Kidney epithelial cell (primary cell): ENCODE measurements around the gene BRD3OS. TPM values are rescaled to one million over a fixed set of nuclear protein-coding genes. Genes with fewer than 3 reads are reported as not detected.

Source experiments
- DNase-seq: peaks from one replicate; pipeline ENCODE4 v3.0.0-alpha.2; 2010; ENCODE audit warnings: low read depth
- H3K27me3 ChIP-seq: 2 replicates; pipeline ENCODE4 v1.6.0; 2011; ENCODE audit warnings: low read length; ENCODE audit not compliant: control insufficient read depth, insufficient read depth
- H3K36me3 ChIP-seq: 2 replicates; pipeline ENCODE4 v1.5.1; 2011; ENCODE audit warnings: low read length; ENCODE audit not compliant: control insufficient read depth, insufficient read depth
- H3K4me3 ChIP-seq: 2 replicates; pipeline ENCODE4 v1.5.1; 2011; ENCODE audit warnings: low read depth, mild to moderate bottlenecking, control low read depth, low read length
- CTCF ChIP-seq: IDR thresholded peaks from 2 replicates; pipeline ENCODE4 v1.5.1; 2011; ENCODE audit warnings: mild to moderate bottlenecking, moderate library complexity, low read length, control low read depth, inconsistent platforms; ENCODE audit not compliant: insufficient read depth, poor library complexity, severe bottlenecking
- total RNA-seq: library from RNA; depleted of rRNA; stranded (reverse); fragments of >200 nt; gene quantifications from 2 replicates; pipeline ENCODE4 v1.2.3, GENCODE V29; 2015

BRD3OS gene
- total RNA-seq, 1 donor from 2014 or later = 12.8 TPM

GRCh38 chr9:134025606-134026541 lies 593 bp downstream of the BRD3OS start:
- DNase-seq = no peak
- H3K27me3 ChIP-seq = no peaks in the 10 kb centered on the region
- H3K4me3 ChIP-seq = peak overlapping the region; percentile 88
- peak; percentile 29 for TF ChIP-seq CTCF
- no peaks in the 10 kb centered on the region for H3K36me3 ChIP-seq

- H3K36me3 ChIP-seq = peaks cover under 1% of the 10 kb centered on the region
- H3K27me3 ChIP-seq = no peaks in the 10 kb centered on the region
- no peak for DNase-seq
- no peak overlapping the region for H3K4me3 ChIP-seq
- no peak for TF ChIP-seq CTCF
These were observed 1.3 kb downstream of the BRD3OS start for GRCh38 chr9:134026581-134026980.

- H3K27me3 ChIP-seq = no peaks in the 10 kb centered on the region
- peaks cover 1% of the 10 kb centered on the region for H3K36me3 ChIP-seq
- no peak for TF ChIP-seq CTCF
- no peak overlapping the region for H3K4me3 ChIP-seq
- no peak for DNase-seq
These were observed 1.7 kb downstream of the BRD3OS start for GRCh38 chr9:134026981-134027380.

- no peak for TF ChIP-seq CTCF
- H3K4me3 ChIP-seq = no peak overlapping the region
- no peak for DNase-seq
- H3K36me3 ChIP-seq = peaks cover 1% of the 10 kb centered on the region
- no peaks in the 10 kb centered on the region for H3K27me3 ChIP-seq
These were observed 2.3 kb downstream of the BRD3OS start for GRCh38 chr9:134027561-134027960.

- H3K36me3 ChIP-seq = peaks cover 1% of the 10 kb centered on the region
- no peaks in the 10 kb centered on the region for H3K27me3 ChIP-seq
- DNase-seq = no peak
- no peak for TF ChIP-seq CTCF
- no peak overlapping the region for H3K4me3 ChIP-seq
These were observed 2.8 kb downstream of the BRD3OS start for GRCh38 chr9:134028076-134028475.
